Measurements from ENCODE around the gene COA8.
A peak's percentile ranks its signal among the peaks of the same experiment; 100 is the strongest.

Gene COA8

GRCh38 chr14:103549361-103550311, 13.1 kb upstream of the COA8 start:
- no peak for DNase-seq (ENCODE audit: low spot score)

DNA sequence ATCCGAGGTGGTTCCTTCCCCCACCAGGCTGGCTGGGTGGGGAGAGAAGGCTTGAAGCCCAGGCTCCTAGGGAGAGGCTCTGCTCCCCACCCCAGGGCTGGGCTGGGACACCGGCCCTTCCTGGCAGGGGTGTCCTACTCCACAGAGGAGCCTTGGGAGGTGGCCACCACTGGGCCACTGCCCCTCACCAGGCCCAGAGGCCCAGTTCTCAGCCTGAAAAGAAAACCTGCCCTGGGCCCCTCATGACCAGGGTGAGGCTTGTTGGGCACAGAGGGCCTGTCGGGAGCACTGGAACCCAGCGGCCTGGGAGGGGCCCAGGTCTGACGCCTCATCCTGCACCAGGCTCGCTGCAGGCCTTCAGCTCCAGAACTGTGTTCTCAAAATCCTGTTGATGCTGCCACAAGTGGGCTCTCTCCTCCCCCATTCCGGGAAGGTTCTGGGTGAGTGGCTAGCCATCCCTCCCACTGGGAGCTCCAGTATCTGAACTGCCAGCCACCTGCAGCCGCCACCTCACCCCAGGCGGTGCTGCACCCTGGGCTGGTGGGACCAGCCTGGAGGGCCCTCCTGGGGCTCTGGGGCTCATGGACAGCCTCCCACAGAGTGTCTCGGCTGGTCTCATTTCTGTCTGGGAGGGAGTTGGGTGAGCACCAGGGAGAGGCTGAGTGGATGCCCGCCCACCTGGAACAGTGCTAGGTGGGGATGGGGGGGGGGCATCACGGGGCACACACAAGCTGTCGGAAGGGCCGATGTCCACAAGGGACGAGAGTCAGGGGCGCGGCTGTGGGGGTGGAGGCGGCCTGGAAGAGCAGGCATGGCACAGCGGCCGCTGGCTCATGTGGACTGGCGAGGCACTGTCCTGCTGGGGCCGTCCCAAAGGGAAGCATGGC, 12.1 kb upstream of the COA8 start:
- no peak for DNase-seq (ENCODE audit: low spot score)

- no peak for DNase-seq (ENCODE audit: low spot score)
Measured at GRCh38 chr14:103551338-103551762, 11.4 kb upstream of the COA8 start.

DNA sequence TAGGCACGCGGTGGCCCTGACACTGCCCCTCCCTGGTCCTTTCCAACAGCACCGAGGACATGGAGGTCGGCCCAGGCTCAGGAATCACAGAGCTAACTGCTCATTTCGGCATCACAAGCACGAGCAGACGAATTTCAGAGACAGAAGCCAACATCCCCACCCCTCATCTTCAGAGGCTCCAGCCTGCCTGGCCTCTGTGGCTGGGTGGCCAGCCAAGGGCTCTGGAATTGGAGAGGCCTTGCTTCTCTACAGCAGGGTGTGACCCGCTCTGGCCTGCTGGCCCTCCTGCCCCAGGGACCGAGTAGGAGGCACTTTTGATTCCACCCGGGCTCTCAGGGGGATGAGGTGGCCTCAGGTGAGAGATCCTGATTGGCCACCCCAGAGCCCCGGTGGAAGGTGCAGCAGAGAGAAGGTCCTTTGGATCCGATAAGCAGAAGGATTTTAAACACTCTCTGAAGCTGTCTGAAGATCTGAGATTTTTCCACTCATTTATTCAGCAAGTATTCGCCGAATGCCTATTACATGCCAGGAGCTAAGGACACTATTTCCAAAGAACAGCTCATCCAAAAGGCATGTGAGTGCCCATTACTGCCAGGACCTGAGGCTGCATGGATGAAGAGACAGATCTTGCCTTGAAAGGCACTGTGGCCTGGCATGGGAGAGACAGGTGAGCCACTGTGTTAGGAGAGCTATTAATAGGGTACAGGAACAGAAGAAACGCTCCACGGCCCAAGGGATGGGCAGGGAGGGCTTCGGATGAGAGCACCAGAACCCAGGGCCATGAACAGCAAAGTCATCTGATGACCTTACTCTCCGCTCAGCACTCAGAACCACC, 10.5 kb upstream of the COA8 start:
- no peak for DNase-seq (ENCODE audit: low spot score)

GRCh38 chr14:103552846-103553210, 9.9 kb upstream of the COA8 start:
- DNase-seq (ENCODE audit: low spot score): no peak

DNA sequence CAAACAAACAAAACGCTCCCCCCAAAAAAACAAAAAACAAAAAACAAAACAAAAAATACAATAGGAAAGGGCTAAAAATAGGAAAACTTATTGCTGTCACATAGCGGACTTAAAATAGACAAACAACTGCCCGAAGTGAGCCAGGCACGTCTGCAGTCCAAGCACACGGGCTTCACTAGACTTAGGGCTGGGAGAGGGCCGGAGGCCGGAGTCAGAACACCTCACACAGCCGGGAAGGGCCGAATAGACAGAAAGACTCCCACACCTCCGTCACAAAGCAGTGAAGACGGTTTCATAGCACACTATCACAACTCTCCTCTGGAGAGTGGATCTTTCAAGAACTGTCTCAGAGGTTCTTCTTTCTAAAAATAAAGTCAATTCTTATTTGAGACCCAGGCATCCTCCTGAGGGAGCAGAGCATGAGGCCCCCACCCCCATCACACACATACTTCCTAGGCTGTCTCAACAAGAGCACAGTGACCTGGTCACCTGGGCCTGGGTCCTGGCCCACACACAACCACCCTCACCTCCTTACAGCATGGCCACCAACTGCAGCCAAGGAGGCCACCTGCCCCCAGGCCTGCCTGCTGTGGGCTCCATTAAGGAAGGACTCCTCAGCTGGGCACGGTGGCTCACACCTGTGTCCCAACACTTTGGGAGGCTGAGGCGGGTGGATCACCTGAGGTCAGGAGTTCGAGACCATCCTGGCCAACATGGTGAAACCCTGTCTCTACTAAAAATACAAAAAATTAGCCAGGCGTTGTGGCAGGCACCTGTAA, 7.0 kb upstream of the COA8 start:
- no peak for DNase-seq (ENCODE audit: low spot score)

DNA sequence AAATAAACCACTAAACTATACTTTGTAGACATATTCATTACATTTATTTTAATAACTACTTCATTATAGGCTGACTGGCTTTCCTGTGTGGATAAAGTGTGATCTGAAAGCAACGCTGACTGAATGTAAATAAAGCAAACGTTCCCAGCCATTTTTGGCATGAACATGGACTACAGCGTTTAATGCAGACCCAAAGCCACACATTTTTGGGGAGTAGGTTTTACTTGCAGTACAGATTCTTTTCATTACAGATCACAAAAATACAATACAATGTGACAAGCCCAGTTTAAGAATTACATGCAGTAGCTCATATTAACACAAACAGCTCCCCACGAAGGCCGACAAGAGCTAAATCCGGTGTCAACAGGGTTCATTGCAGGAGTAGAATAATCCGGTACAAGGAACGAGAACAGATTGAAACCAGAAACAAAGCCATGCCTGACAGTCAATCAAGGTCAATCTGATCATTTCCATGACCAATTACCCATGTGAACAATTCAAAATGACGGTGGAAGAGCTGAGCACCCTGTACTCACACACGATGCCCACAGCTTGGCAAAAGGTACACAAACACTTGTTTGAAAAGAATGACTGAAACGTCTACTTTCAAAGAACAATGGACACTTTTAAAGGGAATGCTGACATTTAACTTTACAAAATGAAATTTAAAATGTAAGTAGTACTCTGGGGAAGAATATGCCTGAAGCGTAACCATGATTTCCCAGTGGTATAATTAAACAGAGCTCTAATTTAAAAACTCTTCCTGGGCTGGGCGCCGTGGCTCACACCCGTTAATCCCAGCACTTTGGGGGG, 5.6 kb upstream of the COA8 start:
- DNase-seq (ENCODE audit: low spot score): no peak

DNA sequence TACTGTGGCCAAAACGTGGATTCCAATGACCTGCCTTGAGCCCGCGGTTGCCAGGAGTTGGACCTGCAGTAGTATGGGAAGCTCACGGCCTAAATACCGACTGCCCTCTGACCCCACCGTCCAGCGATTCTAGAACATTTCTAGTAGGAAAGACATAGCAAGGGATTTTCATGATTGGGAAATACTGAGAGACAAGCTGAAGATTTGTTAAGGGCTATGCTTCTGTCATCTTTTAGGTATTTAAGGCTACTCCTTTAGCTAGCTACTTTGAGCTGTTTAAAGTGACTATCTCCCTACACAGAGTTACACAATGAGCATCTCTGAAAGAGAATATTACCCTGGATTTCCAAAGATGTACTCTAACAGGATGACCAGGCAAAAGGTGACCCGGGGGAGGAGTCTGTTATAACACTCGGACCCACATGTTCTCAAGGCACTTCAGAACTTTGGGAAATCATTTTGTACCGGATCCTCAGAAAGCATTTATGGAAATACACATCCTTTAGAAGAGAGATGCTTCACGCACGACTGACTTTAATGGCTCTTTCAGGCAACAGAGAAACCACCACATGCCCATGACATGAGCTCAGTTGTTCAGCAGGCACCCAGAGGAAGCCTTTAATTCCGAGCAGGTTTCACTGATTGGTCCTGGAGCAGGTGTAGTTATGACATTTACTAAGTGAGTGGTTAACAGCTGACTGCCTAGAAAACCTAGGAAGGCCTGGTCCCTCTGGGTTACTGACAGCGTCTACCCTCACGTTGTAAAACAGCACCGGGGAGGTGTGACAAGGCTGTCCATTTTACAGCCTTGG, 4.5 kb upstream of the COA8 start:
- no peak for DNase-seq (ENCODE audit: low spot score)

DNA sequence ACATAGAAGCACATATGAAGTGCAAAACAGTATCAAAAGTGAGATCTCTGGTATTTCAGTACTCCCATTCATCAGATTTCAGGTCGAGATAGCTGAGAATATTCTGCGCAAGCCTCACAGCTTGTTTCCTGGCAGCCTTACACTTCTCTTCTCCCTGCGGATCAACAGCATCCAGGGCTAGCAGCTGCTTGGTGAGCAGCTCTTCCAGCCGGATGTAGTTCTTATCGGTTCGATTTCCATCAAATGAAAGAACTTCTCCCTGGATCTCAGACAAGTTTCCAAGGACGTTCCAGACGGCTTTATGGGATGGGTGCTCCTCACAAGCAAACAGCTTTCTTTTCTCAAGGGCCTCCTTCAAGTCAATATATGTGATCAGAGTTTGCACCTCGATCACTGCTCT, 3.0 kb upstream of the COA8 start:
- DNase-seq (ENCODE audit: low spot score): no peak

- no peak for DNase-seq (ENCODE audit: low spot score)
Measured at GRCh38 chr14:103560691-103561090, 2.1 kb upstream of the COA8 start.

GRCh38 chr14:103561381-103562178, 1.2 kb upstream of the COA8 start:
- DNase-seq (ENCODE audit: low spot score): peak; percentile 60

- no peak for DNase-seq (ENCODE audit: low spot score)
Measured at GRCh38 chr14:103562179-103562428, 656 bp upstream of the COA8 start.

DNA sequence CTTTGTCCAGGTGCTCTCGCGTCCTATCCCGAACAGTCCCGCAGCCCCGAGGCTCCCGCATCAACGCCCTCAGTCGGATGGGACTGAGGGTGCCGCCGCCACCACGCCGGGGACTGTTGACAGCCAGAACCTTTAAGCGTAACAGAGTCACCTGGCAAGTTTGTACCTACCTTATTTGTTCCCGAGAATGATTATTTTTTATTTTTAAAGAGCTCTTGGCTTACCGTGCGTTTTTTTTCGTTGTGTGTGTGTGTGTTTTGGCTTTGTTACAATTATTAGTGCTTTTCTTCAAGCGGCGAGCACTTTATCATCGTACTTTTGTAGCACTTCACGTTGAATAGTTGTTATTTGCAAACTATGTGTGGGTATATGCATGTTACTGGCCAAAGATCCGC, 463 bp downstream of the COA8 start:
- no peak for DNase-seq (ENCODE audit: low spot score)

DNA sequence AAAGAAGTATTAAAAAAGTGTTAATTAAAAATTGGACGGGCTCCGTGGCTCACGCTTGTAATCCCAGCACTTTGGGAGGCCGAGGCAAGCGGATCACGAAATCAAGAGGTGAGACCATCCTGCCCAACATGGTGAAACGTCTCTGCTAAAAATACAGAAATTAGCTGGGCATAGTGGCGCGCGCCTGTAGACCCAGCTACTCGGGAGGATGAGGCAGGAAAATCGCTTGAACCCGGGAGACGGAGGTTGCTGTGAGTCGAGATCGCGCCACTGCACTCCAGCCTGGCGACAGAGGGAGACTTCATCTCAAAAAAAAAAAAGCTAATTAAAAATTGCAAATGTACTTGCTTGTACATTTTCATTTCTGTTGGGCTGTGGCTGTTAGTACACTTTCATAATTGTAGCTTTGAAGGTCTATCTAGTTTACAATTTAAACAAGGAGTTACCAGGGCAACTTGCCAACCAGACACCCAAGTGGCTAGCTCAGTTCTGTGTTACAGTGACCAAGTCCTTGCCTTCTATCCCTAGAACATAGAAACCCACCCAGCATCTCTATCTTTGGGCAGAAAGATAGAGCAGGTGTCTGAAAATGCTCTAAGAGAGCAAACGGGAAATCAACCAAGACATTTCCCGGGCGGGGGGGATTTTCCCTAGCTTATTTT, 1.2 kb downstream of the COA8 start:
- no peak for DNase-seq (ENCODE audit: low spot score)

DNA sequence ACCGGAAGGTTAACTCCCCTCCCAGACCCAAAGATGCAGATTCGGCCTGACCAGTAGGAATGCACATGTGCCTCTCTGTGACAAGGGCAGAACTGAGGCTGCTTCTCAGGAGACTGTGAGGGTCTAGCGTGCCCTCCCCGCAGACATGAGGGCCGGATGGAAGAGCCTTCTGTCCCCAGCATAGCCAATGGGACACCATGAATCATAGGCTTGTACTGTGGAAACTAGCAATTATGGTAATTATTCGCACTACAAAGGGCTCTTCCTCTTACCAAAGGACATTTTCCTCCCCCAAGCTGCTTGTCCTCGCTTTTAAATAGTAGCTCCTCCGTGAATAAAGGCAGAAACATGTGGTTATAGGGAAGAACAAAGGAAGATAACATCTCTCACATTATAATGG, 6.2 kb downstream of the COA8 start:
- DNase-seq (ENCODE audit: low spot score): no peak

DNA sequence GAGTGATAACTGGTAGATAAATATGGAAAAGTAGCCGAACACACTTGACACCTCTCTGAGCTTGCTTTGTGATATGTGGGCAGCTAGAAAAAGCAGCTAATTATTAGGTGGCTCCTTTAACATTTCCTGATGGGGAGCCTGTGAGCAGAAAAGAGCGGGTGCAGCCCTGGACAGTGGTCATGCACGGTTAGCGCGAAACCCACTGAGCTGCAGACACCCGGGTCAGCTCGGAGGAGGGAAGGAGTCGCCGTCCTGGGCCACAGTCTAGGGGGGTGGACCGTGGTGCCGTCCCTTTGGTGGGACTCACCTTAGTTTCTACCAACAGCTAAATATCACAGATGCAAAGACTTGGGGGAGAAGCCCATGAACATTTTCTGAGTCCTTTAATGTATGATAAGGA, 6.6 kb downstream of the COA8 start:
- DNase-seq (ENCODE audit: low spot score): no peak

DNA sequence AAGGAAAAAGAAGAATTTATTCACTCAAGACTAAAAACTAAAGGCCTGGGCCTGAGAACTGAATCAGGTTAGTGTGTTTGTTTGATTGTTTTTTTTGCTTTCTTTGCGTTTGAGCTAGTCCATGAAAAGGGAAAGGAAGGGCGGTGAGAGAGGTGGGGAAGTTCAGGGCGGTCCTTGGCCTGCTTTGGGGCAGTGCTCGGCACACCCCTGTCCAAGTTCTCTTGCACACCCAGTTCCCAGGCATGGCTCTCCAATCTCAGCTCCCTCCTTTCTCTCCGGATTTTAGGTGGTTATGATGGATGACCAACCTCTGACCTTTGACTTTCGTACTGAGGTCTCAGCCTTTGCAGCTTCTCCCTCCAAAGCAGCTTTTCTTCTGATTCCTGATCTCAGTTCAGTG, 11.3 kb downstream of the COA8 start:
- no peak for DNase-seq (ENCODE audit: low spot score)

DNA sequence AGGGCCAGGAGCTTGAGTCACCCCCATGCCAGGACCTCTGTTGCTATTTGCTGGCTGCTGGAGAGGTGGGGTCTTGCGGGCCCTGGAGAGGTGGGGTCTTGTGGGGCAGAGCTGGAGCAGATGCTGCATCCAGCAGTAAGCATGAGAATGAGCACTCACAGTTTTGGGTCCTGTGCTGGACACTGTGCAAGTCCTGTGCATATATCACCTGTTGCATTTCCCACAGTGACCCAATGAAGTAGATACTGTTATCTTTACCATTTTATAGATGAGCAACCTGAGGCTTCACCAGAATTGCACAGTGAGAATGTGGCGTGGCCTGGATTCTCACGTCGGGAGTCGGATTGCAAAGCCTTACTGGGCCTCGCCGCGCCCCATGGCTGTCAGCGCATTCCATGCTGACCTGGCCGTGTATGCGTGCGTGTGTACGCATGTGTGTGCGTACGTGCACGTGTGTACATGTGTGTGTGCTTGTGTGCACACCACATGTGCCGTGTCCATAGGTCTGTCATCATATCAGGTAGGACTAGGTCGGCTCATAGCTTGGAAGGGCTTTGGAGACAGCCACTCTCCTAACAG, 12.0 kb downstream of the COA8 start:
- no peak for DNase-seq (ENCODE audit: low spot score)
